ENCODE measurements around the gene ZNF546.

DNA sequence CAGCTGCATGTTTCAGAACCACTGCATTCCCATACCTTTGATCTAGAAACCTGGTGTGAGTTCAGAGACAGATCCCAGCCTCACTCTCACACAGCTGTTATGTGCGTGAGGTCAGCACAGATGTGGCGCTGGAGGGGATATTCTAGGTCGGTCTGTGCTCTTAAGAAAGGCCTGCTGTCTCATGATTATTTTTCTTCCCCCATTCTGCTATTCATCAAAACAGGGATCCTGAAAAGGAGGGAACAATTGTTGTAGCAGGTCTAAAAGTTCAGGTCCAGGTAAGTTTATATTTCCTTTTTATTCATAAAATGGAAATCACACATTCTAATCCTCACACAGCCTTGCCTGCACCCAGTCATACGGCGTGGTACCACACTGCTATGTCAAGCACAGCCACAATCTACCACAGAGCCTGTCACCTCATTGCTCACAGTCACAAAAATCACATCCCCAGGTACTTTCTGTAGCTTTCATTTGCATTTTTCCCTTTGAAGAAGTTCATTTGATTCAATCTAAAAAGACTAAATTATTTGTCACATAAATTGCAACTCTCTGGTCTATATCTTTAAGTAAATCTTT lies 867 bp downstream of the ZNF546 start:
- TF ChIP-seq, protein P1, sequence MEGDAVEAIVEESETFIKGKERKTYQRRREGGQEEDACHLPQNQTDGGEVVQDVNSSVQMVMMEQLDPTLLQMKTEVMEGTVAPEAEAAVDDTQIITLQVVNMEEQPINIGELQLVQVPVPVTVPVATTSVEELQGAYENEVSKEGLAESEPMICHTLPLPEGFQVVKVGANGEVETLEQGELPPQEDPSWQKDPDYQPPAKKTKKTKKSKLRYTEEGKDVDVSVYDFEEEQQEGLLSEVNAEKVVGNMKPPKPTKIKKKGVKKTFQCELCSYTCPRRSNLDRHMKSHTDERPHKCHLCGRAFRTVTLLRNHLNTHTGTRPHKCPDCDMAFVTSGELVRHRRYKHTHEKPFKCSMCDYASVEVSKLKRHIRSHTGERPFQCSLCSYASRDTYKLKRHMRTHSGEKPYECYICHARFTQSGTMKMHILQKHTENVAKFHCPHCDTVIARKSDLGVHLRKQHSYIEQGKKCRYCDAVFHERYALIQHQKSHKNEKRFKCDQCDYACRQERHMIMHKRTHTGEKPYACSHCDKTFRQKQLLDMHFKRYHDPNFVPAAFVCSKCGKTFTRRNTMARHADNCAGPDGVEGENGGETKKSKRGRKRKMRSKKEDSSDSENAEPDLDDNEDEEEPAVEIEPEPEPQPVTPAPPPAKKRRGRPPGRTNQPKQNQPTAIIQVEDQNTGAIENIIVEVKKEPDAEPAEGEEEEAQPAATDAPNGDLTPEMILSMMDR (conservative IDR thresholded peaks at IDR 0.05 in 1 of 2, IDR thresholded peaks at IDR 0.05 in 1 of 2; ENCODE audit: extremely low read depth in 1 of 2, insufficient read depth in 1 of 2, low read depth in 1 of 2, low read length in 2 of 2), result no peak
- no peak for TF ChIP-seq EZH2 (IDR thresholded peaks at IDR 0.05; ENCODE audit: borderline replicate concordance, low read length)
